Prostate gland (tissue), 2 donors: Measurements from ENCODE around the gene UAP1L1.
A peak's percentile ranks its signal among the peaks of the same experiment; 100 is the strongest.

ENCODE experiments used
- CTCF ChIP-seq, 4 experiments: fragments of 200-600 bp in 2 of 4; fragments of 450-650 bp in 2 of 4; sonication (generic) in 2 of 4; IDR thresholded peaks; 1 replicate in 3 of 4; 2 replicates in 1 of 4; pipeline ENCODE4 v1.5.1; 2016 to 2019; ENCODE audit warnings: antibody characterized with exemption in 4 of 4, mild to moderate bottlenecking in 2 of 4, moderate library complexity in 2 of 4
- POLR2A ChIP-seq: fragments of 450-650 bp; IDR thresholded peaks from one replicate; pipeline ENCODE4 v1.6.1; 2016; ENCODE audit warnings: antibody characterized with exemption, mild to moderate bottlenecking
- POLR2AphosphoS5 ChIP-seq: sonication (generic); formaldehyde crosslinking; IDR thresholded peaks from one replicate; pipeline ENCODE4 v1.6.1; 2017; ENCODE audit warnings: antibody characterized with exemption

- peak; percentile 45 for TF ChIP-seq POLR2AphosphoS5
- no peak for TF ChIP-seq CTCF (IDR thresholded peaks at IDR 0.05)
- no peak for TF ChIP-seq POLR2A
Measured at GRCh38 chr9:137056739-137057415, 20.4 kb upstream of the UAP1L1 start.
